Airway epithelial cell (primary cell): ENCODE data around the gene OTP. TPM values are rescaled to one million over a fixed set of nuclear protein-coding genes. Genes with fewer than 3 reads are reported as not detected.

Source experiments
- total RNA-seq: library from RNA; depleted of rRNA; stranded (reverse); fragments of >200 nt; gene quantifications from 2 replicates; pipeline ENCODE4 v1.2.3, GENCODE V29; 2015

Gene OTP
- not detected in 2 replicates for total RNA-seq

GRCh38 chr5:77637998-77638762 is at the start of gene OTP:
OTP (minus strand) TSS chr5:77638713; CDS start chr5:77638549, 164 bp downstream.

Other genes starting within 250 kb of the OTP start
- 57.0 and 73.1 TPM in 2 replicates for gene WDR41, start 146.4 kb downstream of the OTP start, total RNA-seq
- gene TBCA, start 137.6 kb upstream of the OTP start, total RNA-seq = 268 and 303 TPM in 2 replicates